Measurements from ENCODE around the gene PLCD1.

Gene PLCD1

GRCh38 chr3:37968199-37968598, 61.2 kb downstream of the PLCD1 start:
- no peak for DNase-seq (ENCODE audit: extremely low read depth in 1 of 2, low read depth in 1 of 2)

DNA sequence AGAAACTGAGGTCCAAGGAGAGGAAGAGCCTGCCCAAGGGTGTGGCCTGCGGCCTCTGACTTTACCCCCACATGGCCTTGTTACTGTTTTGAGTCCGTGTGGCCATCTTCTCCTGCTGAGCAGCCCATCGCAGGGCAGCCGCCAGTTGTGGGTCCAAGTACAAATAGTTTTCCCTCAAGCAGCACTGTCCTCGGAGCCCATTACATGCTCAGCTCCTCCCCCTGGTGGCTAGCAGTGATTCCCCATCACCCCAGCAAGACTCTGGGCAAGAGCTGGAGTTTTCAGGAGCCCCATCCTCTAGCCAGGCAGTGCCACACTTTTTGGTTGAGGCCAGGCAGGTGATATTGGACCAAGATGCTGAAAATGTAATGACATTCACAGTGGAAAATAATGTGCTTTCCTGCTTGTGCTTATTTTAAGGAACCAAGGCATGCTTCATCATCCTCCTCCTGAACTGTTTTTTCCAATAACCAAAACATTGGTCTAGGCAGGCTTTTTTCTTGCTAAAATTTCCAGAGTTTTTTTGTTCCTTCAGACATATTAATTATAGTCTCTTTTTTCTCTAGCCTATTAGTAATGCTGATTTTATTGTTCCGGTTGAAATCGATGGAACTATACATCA, 62.1 kb downstream of the PLCD1 start:
- DNase-seq (ENCODE audit: extremely low read depth in 1 of 2, low read depth in 1 of 2), result peak; percentile 15 to 36

DNA sequence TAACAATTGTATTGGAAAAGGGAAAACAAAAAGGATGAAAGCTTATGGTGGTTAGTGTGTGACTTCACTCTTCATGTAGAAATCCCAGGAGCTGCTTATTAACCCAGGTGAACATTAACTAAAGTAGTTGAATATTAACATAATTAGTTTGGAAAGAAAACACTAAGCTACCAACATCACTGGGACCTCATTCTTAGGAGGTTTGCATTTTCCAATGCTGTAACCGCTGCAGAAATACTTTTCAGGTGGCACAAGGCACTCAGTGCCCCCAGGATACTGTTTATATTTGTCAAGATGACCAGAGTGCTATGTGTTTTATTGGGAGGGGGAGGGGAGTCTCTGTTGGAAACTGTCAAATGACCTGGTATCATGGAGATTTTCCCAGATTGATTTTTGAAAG, 64.7 kb downstream of the PLCD1 start:
- DNase-seq (ENCODE audit: extremely low read depth in 1 of 2, low read depth in 1 of 2), result no peak

GRCh38 chr3:37964146-37964545, 65.3 kb downstream of the PLCD1 start:
- no peak for DNase-seq (ENCODE audit: extremely low read depth in 1 of 2, low read depth in 1 of 2)

DNA sequence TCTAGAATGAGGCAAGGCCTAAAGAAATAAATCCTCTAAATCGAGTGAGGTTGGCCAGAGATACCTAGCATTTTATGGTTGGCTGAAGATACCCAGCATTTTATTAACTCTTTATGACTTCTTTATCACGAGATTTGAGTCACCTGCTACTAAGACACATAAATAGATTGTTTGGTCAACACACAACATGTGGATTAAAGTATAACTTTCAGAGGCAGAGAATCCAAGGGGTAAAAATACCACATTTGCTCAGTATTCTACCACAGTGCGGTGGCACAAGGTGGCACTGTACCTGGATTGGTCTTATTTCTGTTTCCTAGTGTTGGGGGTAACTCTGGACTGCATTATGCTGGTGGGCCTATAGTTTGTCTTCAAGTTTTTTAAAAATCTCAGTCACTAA, 65.8 kb downstream of the PLCD1 start:
- DNase-seq (ENCODE audit: extremely low read depth in 1 of 2, low read depth in 1 of 2), result no peak

DNA sequence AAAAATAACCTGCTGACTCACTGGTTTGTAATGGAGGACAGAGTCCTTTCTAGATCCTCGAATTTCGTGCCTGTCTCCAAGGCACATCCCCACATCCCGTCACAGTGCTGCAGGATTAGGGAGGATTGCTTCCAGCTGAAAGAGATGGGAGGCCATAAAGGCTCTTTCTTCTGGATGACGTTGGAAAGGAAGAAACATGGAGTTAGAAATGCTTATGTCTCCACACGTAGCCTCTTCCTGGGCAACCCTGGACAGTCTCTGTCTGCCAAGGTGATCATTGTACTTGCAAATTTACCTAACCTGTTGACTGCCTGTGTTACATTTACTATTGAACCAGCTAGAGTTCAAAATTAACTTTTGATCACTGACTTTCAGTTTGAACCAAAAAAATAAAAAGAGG, 66.4 kb downstream of the PLCD1 start:
- DNase-seq (ENCODE audit: extremely low read depth in 1 of 2, low read depth in 1 of 2), result no peak

GRCh38 chr3:37961622-37962431, 67.6 kb downstream of the PLCD1 start:
- no peak for DNase-seq (ENCODE audit: extremely low read depth in 1 of 2, low read depth in 1 of 2)

DNA sequence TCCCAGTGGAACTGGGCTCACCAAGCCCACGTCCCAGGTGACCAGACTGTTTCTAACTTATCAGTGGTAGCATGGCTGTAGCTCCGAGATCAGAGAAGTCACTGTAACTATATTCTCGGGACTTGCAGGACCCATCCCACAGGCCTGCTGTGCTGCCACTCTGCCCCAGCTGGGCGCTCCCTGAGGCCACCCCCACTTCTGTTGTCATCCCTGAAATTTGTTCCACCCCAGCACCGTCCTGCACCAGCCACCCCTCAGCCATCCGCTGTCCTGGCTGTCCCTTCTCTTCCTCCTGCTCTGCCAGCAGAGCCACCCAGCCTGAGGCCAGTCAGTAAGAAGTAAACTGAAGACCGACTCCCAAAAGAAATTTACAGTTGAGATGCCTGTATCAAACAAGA, 71.9 kb downstream of the PLCD1 start:
- no peak for DNase-seq (ENCODE audit: extremely low read depth in 1 of 2, low read depth in 1 of 2)

All from stimulated activated CD8-positive, alpha-beta memory T cell treated with anti-CD3 and anti-CD28 coated beads, Interleukin-7, amount 100 ng/mL, for 48 hours (primary cell).